Measurements from ENCODE around the gene FANCG. TPM values are rescaled to one million over a fixed set of nuclear protein-coding genes. Genes with fewer than 3 reads are reported as not detected.

Gene FANCG
- total RNA-seq, 2 donors from 2014 or later = 94.7 to 112 TPM

DNA sequence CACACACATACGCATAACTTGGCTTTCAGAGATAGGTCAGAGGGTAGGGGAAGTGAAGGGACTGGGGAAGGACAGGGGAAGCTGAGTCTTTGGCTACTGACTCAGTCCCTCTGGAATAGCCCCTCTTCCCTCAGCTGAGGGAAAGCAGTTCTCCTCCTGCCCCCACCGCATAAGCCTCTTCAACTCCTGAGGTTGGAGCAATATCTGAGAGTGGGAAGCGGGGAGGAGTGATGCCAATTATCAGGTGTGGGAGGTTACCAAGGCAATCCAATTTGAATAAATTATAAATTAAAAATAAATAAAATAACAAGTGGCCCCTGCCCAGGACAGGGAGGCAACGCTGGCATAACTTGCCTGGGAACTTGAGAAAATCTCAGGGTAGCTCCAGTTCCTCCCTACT lies 24.8 kb upstream of the FANCG start:
- no peaks in the 10 kb centered on the region for H3K27me3 ChIP-seq (ENCODE audit: control insufficient read depth, insufficient read depth, low read length, poor library complexity, severe bottlenecking)
- Mint-ChIP-seq H3K4me1 (peaks cover 17% of the 10 kb centered on the region), H3K27me3 (ENCODE audit: insufficient read depth) (no peaks in the 10 kb centered on the region), H3K4me3 (no peak overlapping the region), H3K27ac (peak overlapping the region; percentile 99), H3K36me3 (ENCODE audit: low read depth) (peaks cover 49% of the 10 kb centered on the region), H3K9me3 (no peaks in the 10 kb centered on the region)
- no peak for TF ChIP-seq CTCF (conservative IDR thresholded peaks at IDR 0.05)
- peaks cover 61% of the 10 kb centered on the region for H3K36me3 ChIP-seq (ENCODE audit: control insufficient read depth, insufficient read depth, low read length)
- peak overlapping the region; percentile 94 for H3K9ac ChIP-seq (ENCODE audit: extremely low read depth, low read length, poor library complexity, severe bottlenecking)
- no peaks in the 10 kb centered on the region for H3K9me3 ChIP-seq (ENCODE audit: control insufficient read depth, low read length)
- H3K27ac ChIP-seq (ENCODE audit: low read depth, low read length) = peak overlapping the region; percentile 87
- no peak for DNase-seq
- peak overlapping the region; percentile 90 for H3K4me3 ChIP-seq (ENCODE audit: low read length)
- peaks cover 9% of the 10 kb centered on the region for H3K4me1 ChIP-seq (ENCODE audit: control insufficient read depth, insufficient read depth, low read length)
- WGBS, 2 experiments (ENCODE audit: insufficient coverage in 1 of 2, insufficient read length in 1 of 2) = 87% methylated on average over 3 of the region's 4 CpGs; no CpG with 5 or more reads in 1 of the 2 experiments

DNA sequence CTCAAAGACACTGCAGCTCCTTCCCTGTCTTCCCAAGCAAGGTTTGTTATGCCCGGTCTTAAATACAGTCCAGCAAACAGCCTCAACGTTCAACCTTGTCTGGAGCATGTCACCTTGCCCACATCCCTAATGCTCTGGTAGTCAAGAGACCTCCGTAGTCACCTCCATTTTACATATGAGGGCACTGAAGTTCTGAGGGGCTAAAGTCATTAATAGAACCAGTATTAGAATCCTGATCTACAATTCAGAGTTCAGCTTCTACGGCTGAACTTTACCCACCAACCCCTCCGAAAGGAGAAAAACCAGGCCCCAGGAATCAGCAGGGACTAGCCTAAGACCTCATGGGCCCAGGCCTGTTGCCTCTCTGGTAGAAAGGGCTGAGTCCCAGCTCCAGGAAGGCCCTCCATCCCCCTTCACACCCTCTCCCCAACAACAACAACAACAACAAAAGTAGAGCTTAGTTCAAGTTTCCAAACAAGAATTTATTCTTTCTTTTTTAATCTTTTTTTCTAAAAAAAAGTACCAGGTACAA lies 24.0 kb upstream of the FANCG start:
- Histone ChIP-seq H3K27me3 (ENCODE audit: control insufficient read depth, insufficient read depth, low read length, poor library complexity, severe bottlenecking) (no peaks in the 10 kb centered on the region), H3K9me3 (ENCODE audit: control insufficient read depth, low read length) (no peaks in the 10 kb centered on the region), H3K4me3 (ENCODE audit: low read length) (peak overlapping the region; percentile 90), H3K9ac (ENCODE audit: extremely low read depth, low read length, poor library complexity, severe bottlenecking) (peak overlapping the region; percentile 94), H3K27ac (ENCODE audit: low read depth, low read length) (peak overlapping the region; percentile 87), H3K36me3 (ENCODE audit: control insufficient read depth, insufficient read depth, low read length) (peaks cover 66% of the 10 kb centered on the region), H3K4me1 (ENCODE audit: control insufficient read depth, insufficient read depth, low read length) (peaks cover 6% of the 10 kb centered on the region)
- no peak for DNase-seq
- Mint-ChIP-seq H3K36me3 (ENCODE audit: low read depth) (peaks cover 53% of the 10 kb centered on the region), H3K27me3 (ENCODE audit: insufficient read depth) (no peaks in the 10 kb centered on the region), H3K9me3 (no peaks in the 10 kb centered on the region), H3K4me3 (peak overlapping the region; percentile 97), H3K27ac (peak overlapping the region; percentile 99), H3K4me1 (peaks cover 13% of the 10 kb centered on the region)
- WGBS, 2 experiments (ENCODE audit: insufficient coverage in 1 of 2, insufficient read length in 1 of 2) = 28 to 29% methylated on average over 5 of the region's 5 CpGs
- no peak for TF ChIP-seq CTCF (conservative IDR thresholded peaks at IDR 0.05)

GRCh38 chr9:35102769-35103659 lies 23.3 kb upstream of the FANCG start, which contains the start of gene STOML2:
Gene STOML2, minus strand, starts transcription at chr9:35103131. Its CDS starts 37 bp downstream, at chr9:35103094.
- H3K4me1 Mint-ChIP-seq = peaks cover 13% of the 10 kb centered on the region
- no peaks in the 10 kb centered on the region for H3K27me3 ChIP-seq (ENCODE audit: control insufficient read depth, insufficient read depth, low read length, poor library complexity, severe bottlenecking)

More at GRCh38 chr9:35102769-35103659, 23.3 kb upstream of the FANCG start, which contains the start of gene STOML2:
- Mint-ChIP-seq H3K4me3 (peak within 1 kb of the TSS; percentile 97), H3K9me3 (no peaks in the 10 kb centered on the region), H3K36me3 (ENCODE audit: low read depth) (peaks cover 49% of the 10 kb centered on the region), H3K27me3 (ENCODE audit: insufficient read depth) (no peaks in the 10 kb centered on the region), H3K27ac (peak within 1 kb of the TSS; percentile 99)
- peak within 1 kb of the TSS; percentile 90 for H3K4me3 ChIP-seq (ENCODE audit: low read length)
- peaks cover 6% of the 10 kb centered on the region for H3K4me1 ChIP-seq (ENCODE audit: control insufficient read depth, insufficient read depth, low read length)
- H3K9me3 ChIP-seq (ENCODE audit: control insufficient read depth, low read length) = no peaks in the 10 kb centered on the region
- peak; percentile 97 for DNase-seq
- peaks cover 60% of the 10 kb centered on the region for H3K36me3 ChIP-seq (ENCODE audit: control insufficient read depth, insufficient read depth, low read length)
- 0 to 1% methylated on average over 39 to 57 of the region's 57 CpGs for WGBS, 2 experiments (ENCODE audit: insufficient coverage in 1 of 2, insufficient read length in 1 of 2)
- peak within 1 kb of the TSS; percentile 94 for H3K9ac ChIP-seq (ENCODE audit: extremely low read depth, low read length, poor library complexity, severe bottlenecking)
- TF ChIP-seq CTCF (conservative IDR thresholded peaks at IDR 0.05) = no peak
- H3K27ac ChIP-seq (ENCODE audit: low read depth, low read length) = peak within 1 kb of the TSS; percentile 87

All from endodermal cell (in vitro differentiated cells).